Adrenal gland (tissue), 5 donors: ENCODE data around the gene KCNMA1.

Experiments used
- CTCF ChIP-seq, 6 experiments: fragments of 450-650 bp in 4 of 6; fragments of 200-600 bp in 2 of 6; sonication (generic) in 1 of 6; IDR thresholded peaks; 1 replicate in 5 of 6; 2 replicates in 1 of 6; pipeline versions ENCODE4 v1.5.1 to v1.8.0; 2016 to 2021; ENCODE audit warnings: antibody characterized with exemption in 6 of 6, mild to moderate bottlenecking in 2 of 6, moderate library complexity in 1 of 6
- POLR2A ChIP-seq, 2 donors: fragments of 450-650 bp; IDR thresholded peaks; one replicate each; pipeline ENCODE4 v1.6.1; 2017; ENCODE audit warnings: antibody characterized with exemption in 2 of 2, mild to moderate bottlenecking in 2 of 2, moderate library complexity in 1 of 2
- donor health status: DM: no; HTN: no; CAD: no.

GRCh38 chr10:76977901-76978300 is 659.7 kb downstream of the KCNMA1 start:
- TF ChIP-seq CTCF (IDR thresholded peaks at IDR 0.05): no peak
- no peak for TF ChIP-seq POLR2A (IDR thresholded peaks at IDR 0.05)
